HG02884 (cell line): ENCODE data around the gene ACOT8.
"Not testable (repeated sequence)": the region's sequence is repeated elsewhere in the genome, so short reads cannot be mapped to it uniquely, and the experiment has no call there.

Source experiments
- ATAC-seq: cut with Tn5 transposase; IDR thresholded peaks from one replicate; pipeline ENCODE4 v1.9.1; 2021; ENCODE audit warnings: mild to moderate bottlenecking, moderate library complexity; ENCODE audit not compliant: unreplicated experiment

Gene ACOT8

GRCh38 chr20:45888681-45889080 lies 31.5 kb upstream of the ACOT8 start:
- ATAC-seq = no peak

DNA sequence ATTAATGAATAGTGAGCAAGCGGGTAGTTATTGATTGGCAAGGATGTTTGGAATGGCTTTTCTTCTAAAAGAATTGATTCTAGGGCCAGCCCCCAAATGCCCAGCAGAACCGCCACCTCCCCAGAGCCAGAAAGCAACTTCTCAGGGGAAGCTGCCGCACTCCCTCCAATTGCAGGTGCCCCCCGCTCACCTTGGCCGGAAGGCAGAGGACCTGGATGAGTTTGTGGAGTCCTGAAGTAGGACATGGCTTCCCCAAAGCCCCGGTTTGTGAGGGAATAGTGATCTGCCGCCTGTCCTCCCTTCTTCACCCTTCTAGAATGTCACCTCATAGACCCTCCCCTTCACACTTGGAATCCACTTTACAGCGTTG lies 30.1 kb upstream of the ACOT8 start, which contains the start of gene SPATA25:
Gene SPATA25 (minus strand): TSS at position 277 of the 370 bp plus-strand sequence. CDS start 32 bp downstream, at position 245.
- ATAC-seq = no peak

GRCh38 chr20:45886590-45887345 lies 29.6 kb upstream of the ACOT8 start:
- no peak for ATAC-seq

DNA sequence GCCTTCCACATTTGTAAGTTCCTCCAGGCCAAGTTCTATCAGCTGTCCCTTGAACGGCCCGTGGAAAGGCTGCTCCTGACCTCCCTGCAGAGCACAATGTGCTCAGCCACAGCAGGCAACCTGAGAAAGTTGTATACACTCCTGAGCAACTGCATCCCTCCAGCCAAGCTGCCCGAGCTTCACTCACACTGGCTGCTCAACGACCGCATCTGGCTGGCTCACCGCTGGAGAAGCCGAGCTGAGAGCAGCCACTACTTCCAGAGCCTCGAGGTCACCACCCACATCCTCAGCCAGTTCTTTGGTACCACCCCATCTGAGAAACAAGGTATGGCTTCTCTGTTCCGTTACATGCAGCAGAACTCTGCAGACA lies 25.9 kb upstream of the ACOT8 start:
- no peak for ATAC-seq

- ATAC-seq = no peak
Observed at GRCh38 chr20:45882469-45883099, 25.4 kb upstream of the ACOT8 start.

- peak; percentile 95 for ATAC-seq
Observed at GRCh38 chr20:45880988-45881788, 24.0 kb upstream of the ACOT8 start, which contains the start of gene ZSWIM1. TSS of gene ZSWIM1 (plus strand) at chr20:45881227. CDS start at chr20:45882593, 1,366 bp downstream.

DNA sequence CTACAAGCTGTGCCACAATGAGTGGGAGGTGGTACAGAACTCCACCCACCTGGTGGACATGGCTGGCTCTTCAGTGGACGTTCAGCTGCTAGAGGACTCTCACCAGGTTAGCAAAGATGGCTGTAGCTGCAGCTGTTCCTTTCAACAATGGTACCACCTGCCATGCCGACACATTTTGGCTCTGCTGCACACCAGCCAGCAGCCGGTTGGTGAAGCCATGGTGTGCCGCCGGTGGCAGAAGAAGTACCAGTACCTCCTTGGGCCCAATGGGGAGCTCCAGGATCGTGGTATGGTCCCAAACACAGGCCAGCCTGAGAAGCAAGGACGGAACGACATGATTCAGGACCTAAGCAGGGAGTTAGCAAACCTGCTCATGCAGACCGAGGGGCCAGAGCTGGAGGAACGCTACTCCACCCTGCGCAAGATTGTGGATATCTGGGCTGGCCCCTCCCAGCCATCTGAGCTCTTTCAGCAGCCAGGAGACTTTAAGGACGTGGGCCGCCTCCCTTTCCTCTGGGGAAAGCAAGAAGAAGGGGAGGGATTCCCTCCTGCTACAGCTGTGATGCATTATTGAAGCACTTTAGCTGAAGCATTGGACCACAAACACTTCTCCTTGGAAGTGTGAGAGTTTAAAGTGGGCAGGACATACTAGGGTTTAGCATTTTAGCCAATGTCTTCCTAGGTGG lies 21.0 kb upstream of the ACOT8 start:
- no peak for ATAC-seq

- ATAC-seq = no peak
Observed at GRCh38 chr20:45874576-45874975, 17.4 kb upstream of the ACOT8 start.

DNA sequence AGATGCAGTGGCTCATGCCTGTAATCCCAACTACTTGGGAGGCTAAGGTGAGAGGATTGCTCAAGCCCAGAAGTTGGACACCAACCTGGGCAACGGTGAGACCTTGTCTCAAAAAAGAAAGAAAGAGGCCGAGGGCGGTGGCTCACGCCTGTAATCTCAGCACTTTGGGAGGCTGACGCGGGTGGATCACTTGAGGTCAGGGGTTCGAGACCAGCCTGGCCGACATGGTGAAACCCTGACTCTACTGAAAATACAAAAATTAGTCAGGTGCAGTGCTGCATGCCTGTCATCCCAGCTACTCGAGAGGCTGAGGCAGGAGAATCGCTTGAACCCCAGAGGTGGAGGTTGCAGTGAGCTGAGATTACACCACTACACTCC lies 16.9 kb upstream of the ACOT8 start:
- not testable (repeated sequence) for ATAC-seq

- no peak for ATAC-seq
Observed at GRCh38 chr20:45873409-45874103, 16.4 kb upstream of the ACOT8 start.

- no peak for ATAC-seq
Observed at GRCh38 chr20:45872626-45873025, 15.4 kb upstream of the ACOT8 start.

DNA sequence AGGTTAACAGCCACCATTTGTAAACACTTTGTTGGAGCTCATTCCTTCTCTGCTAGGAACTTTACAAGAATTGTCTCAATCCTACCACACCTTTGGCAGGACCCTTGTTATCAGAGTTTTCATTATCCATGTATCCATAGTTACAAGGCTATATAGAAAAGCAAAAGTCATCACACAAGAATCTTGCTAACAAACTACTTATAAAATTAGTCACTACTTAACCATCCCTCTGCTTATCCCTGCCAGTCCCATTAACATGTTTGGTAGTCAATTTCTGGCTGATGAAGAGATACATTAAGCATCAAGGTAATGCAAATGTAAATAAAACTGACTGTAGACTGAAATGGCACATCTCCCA lies 10.6 kb upstream of the ACOT8 start:
- ATAC-seq = no peak

DNA sequence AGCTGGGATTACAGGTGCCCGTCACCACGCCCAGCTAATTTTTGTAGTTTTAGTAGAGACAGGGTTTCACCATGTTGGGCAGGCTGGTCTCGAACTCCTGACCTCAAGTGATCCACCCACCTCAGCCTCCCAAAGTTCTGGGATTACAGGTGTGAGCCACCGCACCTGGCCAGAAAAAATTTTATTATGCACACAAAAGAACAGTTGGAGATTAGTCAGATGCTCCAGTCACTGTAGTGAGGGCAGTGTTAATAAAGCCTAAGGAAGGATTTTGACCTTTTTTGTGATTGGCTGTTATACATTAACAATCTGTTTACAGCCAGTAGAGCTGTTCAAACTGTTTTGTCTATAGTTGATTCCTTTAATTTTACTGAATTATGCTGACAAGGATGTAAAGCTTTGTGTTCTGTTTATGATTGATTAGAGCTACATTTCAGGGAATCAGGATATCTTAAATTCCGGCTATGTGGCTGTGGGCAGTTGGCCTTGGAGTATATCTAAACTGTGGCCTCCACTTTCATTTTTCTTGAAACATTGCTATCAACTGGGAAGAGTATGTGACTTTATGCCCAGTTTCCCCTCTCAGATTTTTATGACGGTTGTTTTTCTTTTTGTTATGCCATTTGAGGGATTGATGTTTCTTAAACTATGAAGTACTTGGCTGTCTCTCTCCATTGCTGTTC lies 10.1 kb upstream of the ACOT8 start:
- no peak for ATAC-seq

DNA sequence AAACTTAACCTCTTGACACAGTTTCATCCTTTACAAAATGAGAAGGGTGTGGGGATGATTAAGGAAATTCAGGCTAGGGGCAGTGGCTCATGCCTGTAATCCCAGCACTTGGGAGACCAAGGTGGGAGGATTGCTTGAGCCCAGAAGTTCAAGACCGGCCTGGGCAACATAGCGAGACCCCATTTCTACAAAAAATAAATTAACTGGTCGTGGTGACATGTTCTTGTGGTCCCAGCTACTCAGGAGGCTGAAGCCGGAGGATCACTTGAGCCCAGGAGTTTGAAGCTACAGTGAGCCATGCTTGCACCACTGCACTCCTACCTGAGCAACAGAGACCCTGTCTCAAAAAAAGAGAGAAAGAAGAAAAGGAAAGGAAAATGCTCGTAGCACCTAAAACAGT lies 9.3 kb upstream of the ACOT8 start:
- no peak for ATAC-seq

- ATAC-seq = no peak
Observed at GRCh38 chr20:45863543-45864470, 6.6 kb upstream of the ACOT8 start.

DNA sequence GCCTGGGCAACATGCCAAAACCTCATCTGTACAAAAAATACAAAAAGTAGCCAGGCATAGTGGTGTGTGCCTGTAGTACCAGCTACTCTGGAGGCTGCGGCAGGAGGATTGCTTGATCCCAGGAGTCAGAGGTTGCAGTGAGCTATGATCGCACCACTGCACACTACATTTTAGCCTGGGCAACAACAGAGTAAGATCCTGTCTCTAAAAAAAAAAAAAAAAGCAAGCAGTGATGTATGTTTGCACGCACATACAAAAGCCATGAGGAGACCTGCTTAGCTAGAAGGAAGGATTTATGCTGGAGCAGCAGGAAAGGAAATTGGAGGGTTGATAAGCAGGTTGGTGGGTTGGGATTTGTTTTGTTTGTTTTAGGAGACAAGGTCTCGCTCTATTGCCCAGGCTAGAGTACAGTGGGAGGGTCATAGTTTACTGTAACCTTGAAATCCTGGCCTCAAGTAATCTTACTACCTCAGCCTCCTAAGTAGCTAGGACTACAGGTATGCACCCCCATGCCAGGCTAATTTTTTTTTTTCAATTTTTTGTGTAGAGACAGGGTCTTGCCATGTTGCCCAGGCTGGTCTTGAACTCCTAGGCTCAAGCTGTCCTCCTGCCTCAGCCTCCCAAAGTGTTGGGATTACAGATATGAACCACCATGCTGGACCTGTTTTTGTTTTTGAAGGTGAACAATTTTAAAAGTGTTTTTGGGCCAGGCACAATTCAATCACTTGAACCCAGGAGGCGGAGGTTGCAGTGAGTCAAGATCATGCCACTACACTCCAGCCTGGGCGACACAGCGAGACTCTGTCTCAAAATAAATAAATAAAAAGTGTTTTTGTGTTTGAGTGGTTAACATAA lies 4.3 kb upstream of the ACOT8 start:
- no peak for ATAC-seq

DNA sequence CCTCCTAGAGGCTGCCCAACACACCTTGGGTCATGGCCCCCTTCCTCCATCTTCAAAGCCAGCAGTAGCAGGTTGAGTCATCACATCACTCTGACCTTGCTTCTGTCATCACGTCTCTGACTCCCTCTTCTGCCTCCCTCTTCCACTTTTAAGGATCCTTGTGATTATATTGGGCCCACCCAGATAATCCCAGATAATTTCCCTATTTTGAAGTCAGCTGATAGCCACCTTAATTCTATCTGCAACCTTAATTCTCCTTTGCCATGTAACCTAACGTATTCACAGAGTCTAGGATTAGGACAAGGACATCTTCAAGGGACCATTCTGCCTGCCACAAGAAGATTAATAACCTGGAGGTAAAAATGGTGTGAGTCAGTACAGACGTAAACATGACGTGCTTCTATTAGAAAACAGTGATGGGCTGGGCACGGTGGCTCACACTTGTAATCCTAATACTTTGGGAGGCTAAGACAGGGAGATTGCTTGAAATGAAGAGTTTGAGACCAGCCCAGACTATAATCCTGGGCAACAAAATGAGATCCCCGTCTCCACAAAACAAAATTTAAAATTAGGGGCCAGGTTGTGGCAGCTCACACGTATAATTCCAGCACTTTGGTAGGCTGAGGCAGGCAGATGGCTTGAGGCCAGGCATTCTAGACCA lies 3.5 kb upstream of the ACOT8 start:
- ATAC-seq = no peak

- ATAC-seq = no peak
Observed at GRCh38 chr20:45859916-45860315, 2.7 kb upstream of the ACOT8 start.
